Cardiac muscle cell (in vitro differentiated cells and primary cell): ENCODE measurements around the gene ANKFY1. TPM values are rescaled to one million over a fixed set of nuclear protein-coding genes. Genes with fewer than 3 reads are reported as not detected.
"Not testable (repeated sequence)": the region's sequence is repeated elsewhere in the genome, so short reads cannot be mapped to it uniquely, and the experiment has no call there.

Source experiments
- DNase-seq, 2 donors: peaks; one replicate each; pipeline versions ENCODE4 v3.0.0 to v3.0.0-alpha.2; 2010 to 2017; ENCODE audit warnings: low read depth in 1 of 2, low spot score in 1 of 2
- H3K27ac ChIP-seq: fragments of 200-600 bp; sonication (generic); 2 replicates; pipeline ENCODE4 v1.5.1; 2016
- H3K27me3 ChIP-seq: fragments of 200-600 bp; sonication (generic); 2 replicates; pipeline ENCODE4 v1.6.0; 2016; ENCODE audit warnings: control low read depth
- H3K36me3 ChIP-seq: fragments of 200-600 bp; sonication (generic); 2 replicates; pipeline ENCODE4 v1.5.1; 2016; ENCODE audit warnings: control low read depth
- H3K4me1 ChIP-seq: fragments of 200-600 bp; sonication (generic); 2 replicates; pipeline ENCODE4 v1.8.1; 2017; ENCODE audit warnings: low read depth, mild to moderate bottlenecking, mixed run types
- H3K4me3 ChIP-seq: fragments of 200-600 bp; sonication (generic); 2 replicates; pipeline ENCODE4 v1.5.1; 2016; ENCODE audit warnings: mild to moderate bottlenecking
- H3K9me3 ChIP-seq: fragments of 200-600 bp; sonication (generic); 2 replicates; pipeline ENCODE4 v1.5.1; 2017; ENCODE audit warnings: low read depth, mild to moderate bottlenecking, control low read depth
- polyA plus RNA-seq: library from polyadenylated mRNA; unstranded; fragments of >200 nt; fragmentation: Nextera tagmentation; extraction: Ambion mirVana; gene quantifications from 2 replicates; pipeline ENCODE4 v1.2.1, GENCODE V29; 2016
- total RNA-seq: library from RNA; depleted of rRNA; stranded (reverse); fragments of >200 nt; gene quantifications from 2 replicates; pipeline ENCODE4 v1.2.3, GENCODE V29; 2016
- TF ChIP-seq, protein P1 (sequence below): IDR thresholded peaks from 2 replicates; pipeline ENCODE4 v1.5.1; 2012; ENCODE audit warnings: low read depth, mild to moderate bottlenecking, low read length

The ANKFY1 gene
- total and polyA plus RNA-seq, 2 experiments from 2014 or later: 19.5 to 29.0 TPM

DNA sequence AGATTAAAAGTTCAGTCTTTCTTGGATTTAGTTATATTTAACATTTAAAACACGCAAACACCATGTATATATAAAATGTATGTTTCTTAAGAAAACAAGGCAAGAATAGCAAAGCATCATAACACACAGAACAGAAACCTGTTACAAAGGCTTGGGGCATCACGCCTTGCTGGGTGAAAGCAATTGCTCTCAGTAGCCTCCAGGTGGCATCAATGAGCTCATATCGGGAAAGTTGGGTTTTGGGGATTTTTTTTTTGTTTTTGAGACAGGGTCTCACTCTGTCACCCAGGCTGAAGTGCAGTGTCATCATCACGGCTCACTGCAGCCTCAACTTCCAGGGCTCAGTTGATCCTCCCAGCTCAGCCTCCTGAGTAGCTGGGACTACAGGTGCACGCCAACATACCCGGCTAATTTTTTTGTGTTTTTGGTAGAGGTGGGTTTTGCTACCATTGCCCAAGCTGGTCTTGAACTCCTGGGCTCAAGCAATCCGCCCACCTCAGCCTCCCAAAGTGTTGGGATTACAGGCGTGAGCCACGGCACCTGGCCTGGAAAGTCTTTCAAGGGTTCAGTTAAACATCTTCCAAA lies 63.9 kb downstream of the ANKFY1 start:
- H3K4me1 ChIP-seq: no peaks in the 10 kb centered on the region
- H3K27me3 ChIP-seq: no peaks in the 10 kb centered on the region
- TF ChIP-seq, protein P1, sequence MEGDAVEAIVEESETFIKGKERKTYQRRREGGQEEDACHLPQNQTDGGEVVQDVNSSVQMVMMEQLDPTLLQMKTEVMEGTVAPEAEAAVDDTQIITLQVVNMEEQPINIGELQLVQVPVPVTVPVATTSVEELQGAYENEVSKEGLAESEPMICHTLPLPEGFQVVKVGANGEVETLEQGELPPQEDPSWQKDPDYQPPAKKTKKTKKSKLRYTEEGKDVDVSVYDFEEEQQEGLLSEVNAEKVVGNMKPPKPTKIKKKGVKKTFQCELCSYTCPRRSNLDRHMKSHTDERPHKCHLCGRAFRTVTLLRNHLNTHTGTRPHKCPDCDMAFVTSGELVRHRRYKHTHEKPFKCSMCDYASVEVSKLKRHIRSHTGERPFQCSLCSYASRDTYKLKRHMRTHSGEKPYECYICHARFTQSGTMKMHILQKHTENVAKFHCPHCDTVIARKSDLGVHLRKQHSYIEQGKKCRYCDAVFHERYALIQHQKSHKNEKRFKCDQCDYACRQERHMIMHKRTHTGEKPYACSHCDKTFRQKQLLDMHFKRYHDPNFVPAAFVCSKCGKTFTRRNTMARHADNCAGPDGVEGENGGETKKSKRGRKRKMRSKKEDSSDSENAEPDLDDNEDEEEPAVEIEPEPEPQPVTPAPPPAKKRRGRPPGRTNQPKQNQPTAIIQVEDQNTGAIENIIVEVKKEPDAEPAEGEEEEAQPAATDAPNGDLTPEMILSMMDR: peak; percentile 84
- H3K36me3 ChIP-seq: peaks cover 10% of the 10 kb centered on the region
- H3K4me3 ChIP-seq: no peak overlapping the region
- H3K27ac ChIP-seq: peak overlapping the region; percentile 39
- peak; percentile 44 to 56 for DNase-seq
- H3K9me3 ChIP-seq: no peaks in the 10 kb centered on the region

DNA sequence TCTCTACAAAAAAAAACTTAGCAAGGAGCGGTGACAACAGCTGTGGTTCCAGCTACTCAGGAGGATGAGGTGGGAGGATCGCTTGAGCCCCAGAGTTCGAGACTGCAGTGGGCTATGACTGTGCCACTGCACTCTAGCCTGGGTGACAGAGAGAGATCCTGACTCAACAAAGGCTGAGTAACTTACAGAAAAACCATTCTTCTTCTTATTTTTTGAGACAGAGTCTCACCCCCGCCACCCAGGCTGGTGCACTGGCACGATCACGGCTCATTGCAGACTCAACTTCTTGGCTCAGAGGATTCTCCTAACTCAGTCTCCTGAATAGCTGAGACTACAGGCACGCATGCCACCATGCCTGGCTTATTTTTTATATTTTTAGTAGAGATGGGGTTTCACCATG lies 64.8 kb downstream of the ANKFY1 start:
- no peaks in the 10 kb centered on the region for H3K27me3 ChIP-seq
- no peak overlapping the region for H3K27ac ChIP-seq
- H3K36me3 ChIP-seq: peaks cover 7% of the 10 kb centered on the region
- no peaks in the 10 kb centered on the region for H3K9me3 ChIP-seq
- H3K4me1 ChIP-seq: no peaks in the 10 kb centered on the region
- TF ChIP-seq, protein P1: no peak
- H3K4me3 ChIP-seq: no peak overlapping the region
- no peak for DNase-seq

GRCh38 chr17:4195306-4195705 lies 68.5 kb downstream of the ANKFY1 start:
- H3K9me3 ChIP-seq: no peaks in the 10 kb centered on the region
- H3K4me1 ChIP-seq: no peaks in the 10 kb centered on the region
- TF ChIP-seq, protein P1: no peak
- DNase-seq: peak in 1 of 2 donors; percentile 51
- H3K27ac ChIP-seq: no peak overlapping the region
- no peak overlapping the region for H3K4me3 ChIP-seq
- H3K36me3 ChIP-seq: peaks cover 14% of the 10 kb centered on the region
- H3K27me3 ChIP-seq: no peaks in the 10 kb centered on the region

GRCh38 chr17:4194796-4195195 lies 69.0 kb downstream of the ANKFY1 start:
- H3K36me3 ChIP-seq: peaks cover 19% of the 10 kb centered on the region
- TF ChIP-seq, protein P1: no peak
- no peak overlapping the region for H3K27ac ChIP-seq
- H3K4me3 ChIP-seq: no peak overlapping the region
- H3K9me3 ChIP-seq: no peaks in the 10 kb centered on the region
- H3K4me1 ChIP-seq: no peaks in the 10 kb centered on the region
- H3K27me3 ChIP-seq: no peaks in the 10 kb centered on the region
- DNase-seq: no peak

DNA sequence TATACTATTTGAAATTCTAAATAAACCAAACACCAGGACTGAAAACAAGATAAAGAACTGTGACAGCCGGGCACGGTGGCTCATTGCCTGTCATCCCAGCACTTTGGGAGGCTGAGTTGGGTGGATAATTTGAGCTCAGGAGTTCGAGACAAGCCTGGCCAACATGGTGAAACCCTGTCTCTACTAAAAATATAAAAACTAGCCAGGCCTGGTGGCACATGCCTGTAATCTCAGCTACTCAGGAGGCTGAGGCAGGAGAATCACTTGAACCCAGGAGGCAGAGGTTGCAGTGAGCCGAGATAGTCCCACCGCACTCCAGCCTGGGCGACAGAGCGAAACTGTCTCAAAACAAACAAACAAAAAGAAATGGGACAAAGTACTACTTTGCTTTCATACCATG lies 73.0 kb downstream of the ANKFY1 start:
- H3K27ac ChIP-seq, H3K9me3 ChIP-seq, H3K4me3 ChIP-seq, H3K4me1 ChIP-seq, DNase-seq, H3K27me3 ChIP-seq: not testable (repeated sequence)
- peaks cover 26% of the 10 kb centered on the region for H3K36me3 ChIP-seq

GRCh38 chr17:4189280-4189679 lies 74.5 kb downstream of the ANKFY1 start:
- no peak for DNase-seq
- H3K9me3 ChIP-seq: no peaks in the 10 kb centered on the region
- H3K4me1 ChIP-seq: no peaks in the 10 kb centered on the region
- H3K27me3 ChIP-seq: no peaks in the 10 kb centered on the region
- TF ChIP-seq, protein P1: no peak
- H3K27ac ChIP-seq: no peak overlapping the region
- H3K36me3 ChIP-seq: peaks cover 23% of the 10 kb centered on the region
- H3K4me3 ChIP-seq: no peak overlapping the region
